ENCODE results near the gene TMEM250.

Gene TMEM250

DNA sequence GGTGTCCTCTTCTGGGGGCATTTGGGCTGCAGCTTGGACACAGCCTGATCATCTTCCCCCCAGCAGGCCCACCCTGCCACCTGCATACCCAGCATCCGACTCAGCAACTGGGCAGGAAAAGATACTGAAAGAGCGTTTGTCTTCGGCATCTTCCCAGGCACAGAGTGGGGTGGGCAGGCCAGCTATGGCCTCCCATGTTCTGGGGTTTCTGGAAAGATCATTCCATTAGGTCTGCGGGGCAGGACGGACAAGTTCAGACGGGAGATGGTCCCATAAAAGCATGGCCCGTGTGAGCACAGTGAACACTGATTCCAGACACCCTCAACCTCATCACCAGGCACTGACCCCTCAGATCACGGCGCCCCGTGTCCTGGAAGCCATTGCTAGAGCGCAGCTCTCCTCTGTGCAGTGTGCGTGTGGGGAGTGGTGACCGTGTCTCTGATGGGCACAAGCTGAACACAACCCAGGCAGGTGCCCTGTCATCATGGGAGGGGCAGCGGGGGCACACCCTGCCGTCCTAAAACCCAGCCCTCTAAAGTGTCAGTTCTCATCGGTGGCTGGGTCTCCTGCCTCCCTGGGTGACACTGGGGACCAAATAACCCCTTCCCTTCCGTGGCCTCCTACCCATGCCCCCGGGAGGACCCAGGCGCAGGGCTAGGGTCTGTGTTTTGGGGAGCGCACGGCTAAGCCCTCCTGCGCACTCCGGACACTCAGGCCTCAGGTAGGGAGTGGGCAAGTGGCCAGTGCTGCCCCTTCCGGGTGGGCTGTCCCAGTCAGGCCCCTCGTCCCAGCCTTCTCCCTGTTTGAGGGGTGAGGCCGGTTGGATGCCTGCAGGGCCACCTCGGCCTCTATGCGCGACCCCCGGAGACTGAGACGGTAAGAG is 13.2 kb upstream of the TMEM250 start:
- no peak for DNase-seq

DNA sequence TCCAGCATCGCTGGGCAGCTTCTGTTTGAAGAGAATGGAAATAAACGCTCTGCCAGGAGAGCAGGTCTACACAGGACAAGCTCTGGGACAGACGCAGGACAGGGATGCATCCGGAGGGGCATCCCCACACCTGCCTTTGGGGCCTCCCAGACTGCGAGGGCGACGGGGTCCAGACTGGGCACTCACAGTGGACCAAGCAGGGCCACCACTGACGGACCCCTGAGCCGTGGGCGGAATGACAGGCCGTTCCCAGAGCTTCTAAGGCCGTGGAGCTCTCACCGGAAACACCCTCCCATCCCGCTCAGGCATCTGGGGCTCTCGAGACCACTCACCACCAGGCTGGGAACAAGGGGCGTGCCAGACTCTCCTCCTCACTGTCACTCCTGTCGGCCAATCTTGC is 10.5 kb upstream of the TMEM250 start:
- DNase-seq: no peak

- no peak for DNase-seq
Observed at GRCh38 chr9:136128436-136128835, 9.8 kb upstream of the TMEM250 start.

DNA sequence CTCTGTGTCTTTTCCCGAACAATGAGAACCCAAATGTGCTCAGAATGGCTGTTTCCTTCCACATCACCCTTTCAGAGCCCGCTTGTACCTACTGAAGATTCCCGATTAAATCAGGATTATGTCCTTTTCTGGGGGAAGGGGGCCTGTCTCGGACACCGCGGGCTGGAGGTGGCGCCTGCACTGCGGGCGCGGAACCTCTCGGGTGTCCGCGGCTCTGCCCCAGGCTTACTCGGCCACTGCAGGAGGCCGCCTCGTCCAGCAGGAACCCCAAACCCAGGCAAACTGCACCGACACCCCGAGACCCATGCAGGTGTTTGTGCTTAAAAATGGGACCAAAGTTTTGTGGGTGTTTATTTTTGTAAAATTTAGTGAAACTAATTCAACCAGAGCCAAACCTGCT is 8.6 kb upstream of the TMEM250 start:
- DNase-seq: no peak

- DNase-seq: no peak
Observed at GRCh38 chr9:136124976-136125692, 6.5 kb upstream of the TMEM250 start.

GRCh38 chr9:136122425-136123383 is 4.0 kb upstream of the TMEM250 start:
- DNase-seq: no peak

DNA sequence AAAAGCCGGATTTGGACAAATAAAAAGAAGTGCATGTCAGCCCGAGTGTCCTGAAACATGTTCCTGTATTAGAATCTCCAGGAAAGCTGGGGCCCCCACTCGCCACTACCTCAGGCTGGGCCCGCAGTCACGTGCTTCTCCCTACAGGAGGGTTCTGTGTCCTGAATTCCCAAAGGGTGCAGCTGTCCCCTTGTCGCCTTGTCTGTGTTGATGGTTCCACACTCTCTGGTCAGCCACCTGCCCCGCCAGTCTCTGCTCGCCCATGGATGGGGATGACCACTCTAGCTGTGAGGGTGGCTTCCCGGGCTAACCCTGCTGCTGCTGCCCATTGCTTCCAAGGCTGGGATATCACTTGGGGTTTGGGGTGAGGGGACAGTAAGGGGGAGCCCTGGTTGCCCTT is 3.1 kb upstream of the TMEM250 start:
- no peak for DNase-seq

DNA sequence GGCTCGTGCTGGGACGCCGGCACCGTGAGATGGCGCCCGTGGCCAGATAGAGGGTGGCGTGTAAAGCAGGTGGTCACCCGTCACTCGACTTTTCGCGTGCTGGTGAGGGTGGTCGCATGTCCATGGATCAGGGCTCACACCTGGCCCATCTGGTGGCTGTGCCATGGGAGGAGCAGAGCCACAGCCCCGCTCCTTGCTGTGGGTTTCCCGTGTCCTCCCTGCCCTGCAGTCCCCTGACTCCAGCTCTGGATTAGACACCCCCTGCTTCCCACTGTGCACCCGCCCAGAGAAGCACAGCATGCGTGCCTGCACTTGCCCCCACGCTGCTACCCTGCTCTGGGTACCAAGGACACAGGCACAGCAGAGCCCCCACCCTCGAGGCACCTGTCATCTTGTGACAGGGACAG is 1.8 kb upstream of the TMEM250 start:
- DNase-seq: no peak

- DNase-seq: no peak
Observed at GRCh38 chr9:136119883-136120393, 1.3 kb upstream of the TMEM250 start.

DNA sequence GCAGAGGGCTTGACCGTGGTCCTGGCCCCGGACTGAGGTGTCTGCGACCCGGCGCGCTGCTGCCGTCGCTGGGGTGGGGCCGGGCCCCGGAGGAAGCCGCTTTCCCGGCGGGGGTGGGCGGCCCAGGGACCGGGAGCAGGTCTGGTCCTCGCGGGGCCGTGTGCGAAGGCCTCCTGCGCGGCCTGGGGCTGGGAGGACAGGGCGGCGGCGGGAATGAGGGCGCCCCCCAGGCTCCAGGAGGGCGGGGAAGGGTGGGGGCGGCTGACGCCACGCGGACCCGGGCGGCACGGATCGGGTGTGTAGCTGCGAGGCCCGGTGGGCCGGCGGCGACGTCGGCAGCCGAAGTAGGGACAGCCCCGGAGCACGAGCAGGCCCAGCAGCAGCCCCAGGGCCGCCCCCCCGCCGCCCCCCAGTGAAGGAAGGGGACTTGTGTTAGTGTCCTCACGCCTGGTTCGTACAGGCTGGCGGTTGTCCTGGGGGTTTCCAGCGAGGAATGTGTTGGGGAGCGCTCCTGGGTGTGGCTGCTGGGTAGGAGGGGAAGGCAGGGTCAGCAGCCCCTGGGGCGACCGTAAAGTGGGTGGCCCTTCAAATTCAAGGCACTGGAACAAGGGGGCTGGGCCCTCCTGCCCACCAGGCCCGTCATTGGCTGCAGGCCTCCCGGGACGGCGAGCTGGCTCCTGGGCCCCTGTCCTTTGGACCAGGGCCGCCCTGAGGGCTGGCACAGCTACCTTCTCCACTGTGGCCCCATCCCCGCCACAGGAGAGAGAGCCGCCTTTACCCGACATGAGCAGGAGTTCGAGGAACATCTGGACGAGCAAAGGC is 597 bp upstream of the TMEM250 start:
- DNase-seq: no peak

- DNase-seq: no peak
Observed at GRCh38 chr9:136117916-136118319, 757 bp downstream of the TMEM250 start.

GRCh38 chr9:136117291-136117915 is 1.3 kb downstream of the TMEM250 start:
- no peak for DNase-seq

GRCh38 chr9:136116360-136117098 is 2.1 kb downstream of the TMEM250 start:
- DNase-seq: no peak

GRCh38 chr9:136115641-136116359 is 2.9 kb downstream of the TMEM250 start:
- no peak for DNase-seq

- no peak for DNase-seq
Observed at GRCh38 chr9:136115206-136115605, 3.5 kb downstream of the TMEM250 start.

- DNase-seq: no peak
Observed at GRCh38 chr9:136114610-136115009, 4.1 kb downstream of the TMEM250 start.

DNA sequence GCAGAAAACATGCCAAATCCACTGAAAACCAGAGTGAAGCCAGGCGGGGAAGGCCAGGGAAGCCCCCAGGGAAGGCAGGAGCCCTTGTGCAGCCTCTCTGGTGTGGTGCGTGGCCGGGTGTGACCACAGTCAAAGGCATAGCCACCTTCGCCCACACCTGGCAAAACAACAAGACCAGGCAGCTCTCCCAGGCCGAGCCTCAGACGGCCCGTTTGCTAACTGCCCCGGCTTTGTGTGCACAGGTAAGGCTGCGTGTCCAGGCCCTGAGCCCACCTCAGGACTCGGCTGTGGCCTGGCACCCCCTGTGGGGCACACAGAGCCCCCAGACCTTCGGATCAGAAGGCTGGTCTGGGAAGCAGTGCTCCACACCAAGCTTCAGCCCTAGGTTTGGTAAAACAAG is 6.1 kb downstream of the TMEM250 start:
- no peak for DNase-seq

GRCh38 chr9:136111910-136112309 is 6.8 kb downstream of the TMEM250 start:
- DNase-seq: no peak

DNA sequence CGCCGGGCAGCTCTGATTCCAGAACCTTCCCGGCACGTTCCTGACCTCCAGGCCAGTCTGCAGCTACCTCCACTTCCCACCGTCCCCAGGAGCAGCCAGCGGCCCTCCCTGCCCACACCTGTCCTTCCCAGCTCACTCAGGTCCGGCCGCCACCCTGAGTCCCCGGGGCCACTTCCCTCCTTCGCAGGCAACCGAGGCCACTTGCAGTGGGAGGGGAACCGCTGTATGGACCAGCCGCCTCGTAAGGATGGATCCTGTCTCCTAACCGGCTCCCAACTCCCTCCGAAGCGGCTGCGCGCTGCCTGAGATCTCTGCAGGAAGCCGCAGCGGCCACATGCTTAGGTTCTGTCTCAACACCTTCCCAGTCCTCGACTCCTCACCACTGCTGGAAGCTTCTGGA is 7.5 kb downstream of the TMEM250 start:
- DNase-seq: no peak

All from NCI-H2081 treated with DMSO at 0.1 percent for 48 hours (cell line).